HL-60/S4 treated with retinoic acid at 250 ng/mL for 4 days and 3 days (cell line): ENCODE measurements around the gene EFNB1.

ENCODE experiments used
- in situ Hi-C: fragments of 300-500 bp; cut with MboI; formaldehyde crosslinking; loops from 2 replicates; pipeline ENCODE4 v1.7.0; 2022; ENCODE audit warnings: low sequenced_read_pairs

The EFNB1 gene

GRCh38 chrX:68827256-68827655 is 1.6 kb upstream of the EFNB1 start:
- in situ Hi-C loops, result loop anchor here (25.0 kb wide), 1 partner anchor 385 kb away; no protein-coding TSS in a partner anchor

DNA sequence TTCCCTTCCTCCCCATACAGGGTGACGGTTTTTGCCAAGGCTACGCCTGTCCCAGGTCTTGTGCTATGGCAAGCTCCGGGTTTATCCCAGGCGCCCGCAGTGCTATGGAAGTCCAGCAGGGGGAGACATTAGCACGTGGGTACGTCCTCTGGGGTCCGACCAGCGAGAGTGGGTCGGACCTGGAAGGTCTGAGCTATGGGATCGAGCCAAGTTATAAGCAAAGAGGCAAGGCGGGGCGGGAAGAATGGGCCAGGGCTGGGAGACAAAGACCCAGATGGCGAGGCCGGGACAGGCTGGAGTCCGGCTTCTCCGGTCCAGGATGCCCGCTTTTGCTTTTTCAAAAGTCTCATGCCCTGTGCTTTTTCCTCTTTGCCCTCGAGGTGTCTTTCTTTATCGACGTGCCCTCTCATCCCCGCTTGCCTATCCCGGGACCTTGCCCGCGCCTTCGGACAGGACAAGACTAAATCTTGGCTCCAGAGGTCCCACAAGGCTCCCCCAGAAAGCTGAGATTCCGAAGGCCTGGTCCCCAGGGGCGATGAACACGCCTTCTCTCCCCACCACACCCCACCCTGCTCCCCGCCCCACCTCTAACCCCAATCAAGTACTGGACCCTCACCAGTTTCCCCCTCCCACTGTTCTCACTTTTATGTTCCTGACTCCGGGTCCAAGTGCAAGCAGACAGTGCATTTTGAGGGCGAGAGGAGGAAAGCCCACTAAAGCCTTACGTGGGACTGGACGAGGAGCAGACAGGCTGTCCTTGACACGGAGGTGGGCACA is 785 bp upstream of the EFNB1 start:
- in situ Hi-C loops, result loop anchor here (25.0 kb wide), 1 partner anchor 384 kb away; no protein-coding TSS in a partner anchor

DNA sequence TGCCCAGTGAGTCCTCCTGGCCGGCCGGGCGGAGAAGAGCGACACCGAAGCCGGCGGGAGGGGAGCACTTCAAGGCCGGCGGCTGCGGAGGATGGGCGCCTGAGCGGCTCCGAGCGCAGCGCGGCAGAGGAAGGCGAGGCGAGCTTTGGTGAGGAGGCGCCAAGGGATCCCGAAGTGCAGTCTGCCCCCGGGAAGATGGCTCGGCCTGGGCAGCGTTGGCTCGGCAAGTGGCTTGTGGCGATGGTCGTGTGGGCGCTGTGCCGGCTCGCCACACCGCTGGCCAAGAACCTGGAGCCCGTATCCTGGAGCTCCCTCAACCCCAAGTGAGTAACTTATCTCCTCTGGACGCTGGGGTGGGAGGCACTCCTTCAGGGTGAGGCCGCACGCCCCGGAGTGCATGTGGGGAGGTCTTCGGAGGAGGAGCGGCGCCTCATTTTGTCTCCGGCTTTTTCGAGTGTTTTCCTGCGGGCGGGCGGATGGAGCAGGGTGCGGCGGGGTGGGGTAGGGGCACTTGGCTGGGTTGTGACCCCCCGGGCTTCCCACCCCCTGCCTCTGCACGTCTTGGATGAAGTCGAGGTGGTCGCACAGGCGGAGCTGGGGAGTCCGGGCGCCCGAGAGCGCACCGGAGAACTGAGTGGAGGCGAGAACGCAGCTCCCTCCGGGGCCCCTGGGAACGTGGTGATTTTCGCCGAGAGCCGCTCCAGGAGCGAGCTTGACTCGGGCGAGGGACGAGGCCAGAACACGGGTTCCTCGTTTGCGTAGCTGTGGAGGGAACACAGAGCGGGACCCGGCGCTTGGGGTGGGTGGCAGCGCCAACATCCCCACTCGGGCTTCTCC is 979 bp downstream of the EFNB1 start:
- in situ Hi-C loops, result loop anchor here (25.0 kb wide), 1 partner anchor 383 kb away; no protein-coding TSS in a partner anchor

DNA sequence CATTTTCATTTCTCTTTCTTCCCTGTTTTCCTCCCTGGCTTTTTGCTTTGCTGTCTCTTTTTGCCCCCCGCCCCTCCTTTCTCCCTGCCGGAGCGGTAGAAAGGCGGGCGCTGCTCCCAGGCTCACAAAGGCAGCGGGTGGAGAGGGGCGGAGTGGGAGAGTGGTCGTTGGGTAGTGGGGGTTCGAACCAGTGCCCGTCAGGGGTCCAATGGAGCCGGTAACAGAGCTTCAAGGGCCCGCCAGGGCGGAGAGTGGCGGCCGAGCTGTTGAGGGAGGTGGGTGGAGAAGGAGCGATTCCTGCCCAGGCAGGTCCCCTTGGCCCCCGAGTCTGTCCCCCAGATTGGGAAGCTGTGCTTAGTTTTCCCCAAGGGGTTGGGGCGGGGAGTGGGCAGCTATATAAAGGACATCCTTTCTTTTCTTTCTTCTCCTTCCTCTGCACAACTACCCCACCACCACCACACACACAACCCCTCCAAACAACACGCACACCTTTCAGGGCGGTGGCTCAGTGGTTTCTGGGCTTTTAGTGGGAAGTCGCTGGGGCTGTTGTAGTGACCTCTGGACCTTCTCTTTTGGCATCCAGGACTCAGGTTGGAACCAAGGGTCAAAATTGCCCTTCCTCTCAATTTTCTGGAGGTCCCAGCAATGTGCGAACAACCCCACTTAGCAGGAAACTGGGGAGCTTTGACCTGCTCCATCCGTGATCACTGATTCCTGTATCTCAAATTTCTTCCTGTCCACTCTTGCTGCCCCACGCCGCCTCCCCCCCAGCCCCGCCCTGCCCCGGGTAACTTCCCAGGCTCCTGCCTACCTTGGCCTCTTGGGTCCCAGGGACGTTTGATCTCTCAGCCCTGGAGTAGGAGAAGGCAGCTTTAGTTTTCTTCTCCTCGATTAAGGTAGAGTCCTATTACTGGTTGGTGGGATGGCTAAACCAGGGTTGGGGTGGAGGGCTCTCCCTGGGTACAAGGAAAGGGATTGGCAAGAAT is 1.9 kb downstream of the EFNB1 start:
- in situ Hi-C loops, result loop anchor here (25.0 kb wide), 1 partner anchor 382 kb away; no protein-coding TSS in a partner anchor

DNA sequence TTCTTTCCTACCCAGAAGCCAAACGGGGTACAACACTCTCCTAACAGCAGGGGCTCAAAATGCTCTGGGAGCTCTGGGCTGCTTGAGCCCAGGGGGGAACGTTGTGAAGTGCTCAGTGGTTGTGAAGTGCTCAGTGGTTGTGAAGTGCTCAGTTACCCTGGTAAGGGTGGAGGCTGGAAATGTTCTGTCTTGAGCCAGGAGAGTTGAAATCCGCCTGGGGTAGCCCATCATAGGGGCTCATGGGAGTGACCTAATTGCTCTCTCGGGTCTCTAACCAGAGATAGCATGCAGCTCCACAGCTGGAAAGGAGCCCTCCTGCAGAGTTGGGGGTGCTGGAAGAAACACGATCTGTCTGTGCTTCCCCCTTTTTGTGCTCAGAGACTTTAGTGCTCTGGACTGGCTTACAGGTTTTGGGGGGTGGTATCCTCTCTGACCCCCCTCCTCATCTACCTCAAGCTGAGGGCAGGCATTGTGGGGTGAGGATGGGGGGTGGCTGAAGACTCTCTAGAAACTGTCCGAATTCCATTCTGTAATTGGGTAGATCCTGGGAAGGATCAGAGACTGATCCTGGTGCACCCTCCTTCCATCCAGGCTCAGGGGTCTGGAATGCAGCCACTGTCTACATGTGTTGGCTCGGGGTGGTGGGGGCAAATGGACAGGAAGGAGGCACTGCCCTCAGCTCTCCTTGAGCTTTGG is 2.7 kb downstream of the EFNB1 start:
- in situ Hi-C loops, result loop anchor here (25.0 kb wide), 1 partner anchor 381 kb away; no protein-coding TSS in a partner anchor

DNA sequence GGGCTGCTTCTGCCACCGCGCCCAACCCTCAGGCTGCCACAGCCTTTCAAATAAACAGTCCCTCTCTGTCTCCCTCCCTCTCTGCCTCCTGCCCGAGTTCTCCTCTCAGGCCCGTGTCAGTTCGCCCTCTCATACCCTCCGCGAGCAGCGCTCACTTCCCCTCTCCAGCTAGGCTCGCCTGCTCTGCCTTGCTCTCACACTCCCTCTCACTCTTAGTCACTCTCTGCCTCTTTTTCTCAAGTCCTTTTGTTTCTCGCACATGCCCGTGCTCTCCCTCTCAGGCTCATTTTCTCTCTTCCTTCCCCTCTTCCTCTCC is 3.2 kb downstream of the EFNB1 start:
- in situ Hi-C loops, result loop anchor here (25.0 kb wide), 1 partner anchor 380 kb away; no protein-coding TSS in a partner anchor

GRCh38 chrX:68832516-68833447 is 4.0 kb downstream of the EFNB1 start:
- in situ Hi-C loops, result loop anchor here (25.0 kb wide), 1 partner anchor 380 kb away; no protein-coding TSS in a partner anchor

DNA sequence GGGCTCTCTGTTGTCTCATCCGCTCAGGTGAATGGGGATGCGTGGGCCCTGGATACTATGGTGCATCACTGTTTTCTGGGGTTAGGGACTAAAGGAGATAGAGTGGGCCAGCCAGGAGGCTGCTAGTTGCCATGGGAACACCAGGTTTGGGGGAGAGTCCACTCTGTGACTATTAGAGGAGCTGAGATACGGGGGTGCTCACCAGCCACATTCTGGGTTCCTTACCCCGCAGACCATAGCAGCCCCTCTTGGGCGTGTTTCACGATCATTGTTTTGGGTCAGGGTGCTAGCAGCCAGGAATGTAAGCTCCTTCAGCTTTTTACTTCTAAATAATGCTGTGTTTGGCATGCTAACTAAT is 4.6 kb downstream of the EFNB1 start:
- in situ Hi-C loops, result loop anchor here (25.0 kb wide), 1 partner anchor 379 kb away; no protein-coding TSS in a partner anchor

DNA sequence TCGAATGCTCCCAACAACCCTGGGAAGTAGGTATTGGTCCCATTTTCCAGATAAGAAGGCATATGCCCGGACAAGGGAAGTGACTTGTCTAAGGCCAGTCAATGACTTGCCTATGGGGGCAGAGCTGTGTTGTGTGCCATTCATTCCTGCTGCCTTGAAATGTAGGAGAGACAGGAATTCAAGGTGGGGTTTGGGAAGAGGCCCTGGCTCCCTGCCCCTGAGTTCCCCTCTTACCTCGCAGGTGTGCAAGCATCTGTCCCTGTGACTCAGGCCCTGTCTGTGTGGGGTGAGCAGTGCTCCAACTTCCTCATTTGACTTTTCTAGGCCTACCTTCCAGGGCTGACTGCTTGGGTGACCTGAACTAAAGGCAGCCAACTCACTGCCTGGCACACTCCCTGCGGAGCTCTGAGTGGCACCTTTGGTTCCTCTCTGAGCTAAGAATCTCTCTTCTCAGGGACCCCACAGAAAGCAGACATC is 5.1 kb downstream of the EFNB1 start:
- in situ Hi-C loops, result loop anchor here (25.0 kb wide), 1 partner anchor 378 kb away; no protein-coding TSS in a partner anchor

- in situ Hi-C loops, result loop anchor here (25.0 kb wide), 1 partner anchor 378 kb away; no protein-coding TSS in a partner anchor
Observed at GRCh38 chrX:68834371-68835103, 5.7 kb downstream of the EFNB1 start.

- in situ Hi-C loops, result loop anchor here (25.0 kb wide), 1 partner anchor 377 kb away; no protein-coding TSS in a partner anchor
Observed at GRCh38 chrX:68835104-68835442, 6.3 kb downstream of the EFNB1 start.

GRCh38 chrX:68835468-68835867 is 6.6 kb downstream of the EFNB1 start:
- in situ Hi-C loops, result loop anchor here (25.0 kb wide), 1 partner anchor 377 kb away; no protein-coding TSS in a partner anchor

- in situ Hi-C loops, result loop anchor here (25.0 kb wide), 1 partner anchor 375 kb away; no protein-coding TSS in a partner anchor
Observed at GRCh38 chrX:68837119-68837518, 8.3 kb downstream of the EFNB1 start.

- in situ Hi-C loops, result loop anchor here (25.0 kb wide), 1 partner anchor 374 kb away; no protein-coding TSS in a partner anchor
Observed at GRCh38 chrX:68838571-68838910, 9.7 kb downstream of the EFNB1 start.

GRCh38 chrX:68839771-68840170 is 10.9 kb downstream of the EFNB1 start:
- in situ Hi-C loops, result loop anchor here (25.0 kb wide), 1 partner anchor 373 kb away; no protein-coding TSS in a partner anchor

- in situ Hi-C loops, result loop anchor here (25.0 kb wide), 1 partner anchor 372 kb away; no protein-coding TSS in a partner anchor
Observed at GRCh38 chrX:68840256-68840655, 11.4 kb downstream of the EFNB1 start.

GRCh38 chrX:68841251-68842049 is 12.6 kb downstream of the EFNB1 start:
- in situ Hi-C loops, result loop anchor here (25.0 kb wide), 1 partner anchor 371 kb away; no protein-coding TSS in a partner anchor
